ENCODE measurements around the gene LDLRAD4. TPM values are rescaled to one million over a fixed set of nuclear protein-coding genes. Genes with fewer than 3 reads are reported as not detected.

The LDLRAD4 gene
- total and polyA plus RNA-seq, 2 experiments from 2014 or later, result 0.73 to 1.9 TPM

- Histone ChIP-seq H3K27me3 (ENCODE audit: insufficient read depth) (no peaks in the 10 kb centered on the region), H4K20me1 (replicated peaks; ENCODE audit: insufficient read depth) (no peaks in the 10 kb centered on the region), H3F3A (replicated peaks; ENCODE audit: low read depth) (no peaks in the 10 kb centered on the region), H3K27ac (ENCODE audit: low read depth) (no peak overlapping the region), H3K4me1 (ENCODE audit: insufficient read depth) (no peaks in the 10 kb centered on the region), H3K36me3 (ENCODE audit: insufficient read depth) (no peaks in the 10 kb centered on the region), H3K4me2 (no peak overlapping the region), H3K4me3 (no peak overlapping the region), H3K79me2 (replicated peaks; ENCODE audit: insufficient read depth) (no peaks in the 10 kb centered on the region), H3K9me2 (ENCODE audit: insufficient read depth) (no peaks in the 10 kb centered on the region), H2AFZ (no peak overlapping the region)
- no peak for ATAC-seq
- no peak for DNase-seq (ENCODE audit: low spot score)
- Mint-ChIP-seq H3K4me3 (no peak overlapping the region), H3K27me3 (ENCODE audit: insufficient read depth, low read depth, poor library complexity) (peaks cover 8% of the 10 kb centered on the region), H3K36me3 (ENCODE audit: low read depth) (no peaks in the 10 kb centered on the region), H3K9me3 (no peaks in the 10 kb centered on the region), H3K4me1 (no peaks in the 10 kb centered on the region; the same call in 2 of the 3 replicates), H3K27ac (no peak overlapping the region)
- TF ChIP-seq EZH2phosphoT487 (IDR thresholded peaks at IDR 0.05; ENCODE audit: unreplicated experiment) (no peak), NANOG (IDR thresholded peaks at IDR 0.05; ENCODE audit: borderline replicate concordance) (no peak), CREB1 (CRISPR knock-in tag; IDR thresholded peaks at IDR 0.05; ENCODE audit: low read depth) (no peak), POLR2AphosphoS5 (IDR thresholded peaks at IDR 0.05; ENCODE audit: low read depth) (no peak), JUNB (IDR thresholded peaks at IDR 0.05; ENCODE audit: unreplicated experiment) (no peak), CTCF (conservative IDR thresholded peaks at IDR 0.05; ENCODE audit: low read depth in 2 of 2) (no peak), ZNF462 (CRISPR knock-in tag; IDR thresholded peaks at IDR 0.05) (no peak), STAT1 (IDR thresholded peaks at IDR 0.05; ENCODE audit: unreplicated experiment) (no peak), REST (IDR thresholded peaks at IDR 0.05; ENCODE audit: unreplicated experiment) (no peak), ZNF331 (CRISPR knock-in tag; IDR thresholded peaks at IDR 0.05; ENCODE audit: low read depth) (no peak), ZNF114 (CRISPR knock-in tag; IDR thresholded peaks at IDR 0.05) (no peak), EZH2 (IDR thresholded peaks at IDR 0.05; ENCODE audit: low read depth, unreplicated experiment) (no peak), ETS1 (IDR thresholded peaks at IDR 0.05) (no peak)
These were observed 24.8 kb downstream of the LDLRAD4 start for GRCh38 chr18:13243363-13243762.

All from GM23338 (cell line).